GM12873 (cell line): ENCODE data around the gene SLC25A51.

Experiments used
- TF ChIP-seq, protein P1 (sequence below): IDR thresholded peaks from 2 replicates; pipeline ENCODE4 v1.5.1; 2012; ENCODE audit warnings: low read depth, mild to moderate bottlenecking, moderate library complexity, low read length, control low read depth; ENCODE audit not compliant: insufficient read depth; ENCODE audit errors: missing control alignments

SLC25A51 gene

DNA sequence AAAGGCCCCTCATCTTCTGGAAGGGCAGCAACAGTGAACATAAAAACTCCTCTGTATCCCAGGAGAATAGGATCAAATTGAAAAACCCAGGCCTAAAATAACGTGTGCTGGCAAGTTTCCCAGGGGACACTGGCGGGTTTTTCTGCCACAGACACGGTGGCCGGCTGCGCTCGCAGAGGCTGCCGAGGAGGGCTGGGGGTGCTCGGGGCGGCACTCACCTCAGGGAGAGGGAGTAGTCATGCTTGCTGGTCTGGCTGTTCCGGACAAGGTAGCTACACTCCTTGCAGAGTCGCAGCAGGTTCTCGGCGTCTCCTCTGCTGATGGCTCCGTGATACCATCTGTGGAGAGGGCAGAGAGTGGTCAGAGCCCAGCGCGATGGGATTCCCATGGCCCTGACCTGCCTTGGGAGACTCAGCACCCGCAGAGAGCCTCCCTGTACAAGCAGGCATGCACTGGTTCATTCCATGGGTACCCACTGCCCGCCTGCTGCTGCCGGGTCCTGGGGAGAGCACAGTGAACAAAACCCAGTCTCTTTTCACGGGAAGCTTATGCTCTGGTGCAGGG is 44.6 kb upstream of the SLC25A51 start:
- TF ChIP-seq, protein P1, sequence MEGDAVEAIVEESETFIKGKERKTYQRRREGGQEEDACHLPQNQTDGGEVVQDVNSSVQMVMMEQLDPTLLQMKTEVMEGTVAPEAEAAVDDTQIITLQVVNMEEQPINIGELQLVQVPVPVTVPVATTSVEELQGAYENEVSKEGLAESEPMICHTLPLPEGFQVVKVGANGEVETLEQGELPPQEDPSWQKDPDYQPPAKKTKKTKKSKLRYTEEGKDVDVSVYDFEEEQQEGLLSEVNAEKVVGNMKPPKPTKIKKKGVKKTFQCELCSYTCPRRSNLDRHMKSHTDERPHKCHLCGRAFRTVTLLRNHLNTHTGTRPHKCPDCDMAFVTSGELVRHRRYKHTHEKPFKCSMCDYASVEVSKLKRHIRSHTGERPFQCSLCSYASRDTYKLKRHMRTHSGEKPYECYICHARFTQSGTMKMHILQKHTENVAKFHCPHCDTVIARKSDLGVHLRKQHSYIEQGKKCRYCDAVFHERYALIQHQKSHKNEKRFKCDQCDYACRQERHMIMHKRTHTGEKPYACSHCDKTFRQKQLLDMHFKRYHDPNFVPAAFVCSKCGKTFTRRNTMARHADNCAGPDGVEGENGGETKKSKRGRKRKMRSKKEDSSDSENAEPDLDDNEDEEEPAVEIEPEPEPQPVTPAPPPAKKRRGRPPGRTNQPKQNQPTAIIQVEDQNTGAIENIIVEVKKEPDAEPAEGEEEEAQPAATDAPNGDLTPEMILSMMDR = no peak

DNA sequence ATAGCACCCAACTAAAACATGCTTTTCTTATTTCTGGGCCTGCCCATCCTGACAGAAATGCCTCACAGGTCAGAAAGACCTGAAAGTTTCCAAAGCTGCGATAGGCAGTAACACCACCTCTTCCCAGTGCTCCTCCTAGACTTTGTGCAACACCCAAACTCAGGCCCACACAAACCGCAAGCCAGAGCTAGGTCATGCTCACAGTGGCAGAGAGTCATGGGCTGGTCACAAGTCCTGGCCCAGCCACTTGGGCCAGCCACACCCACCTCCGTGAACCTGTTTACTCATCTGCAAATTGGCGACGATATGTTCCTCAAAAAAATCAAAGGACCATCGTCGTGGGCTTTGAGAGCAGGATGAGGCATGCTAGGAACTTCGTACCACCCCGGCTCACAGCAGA is 44.0 kb upstream of the SLC25A51 start:
- TF ChIP-seq, protein P1 = no peak

DNA sequence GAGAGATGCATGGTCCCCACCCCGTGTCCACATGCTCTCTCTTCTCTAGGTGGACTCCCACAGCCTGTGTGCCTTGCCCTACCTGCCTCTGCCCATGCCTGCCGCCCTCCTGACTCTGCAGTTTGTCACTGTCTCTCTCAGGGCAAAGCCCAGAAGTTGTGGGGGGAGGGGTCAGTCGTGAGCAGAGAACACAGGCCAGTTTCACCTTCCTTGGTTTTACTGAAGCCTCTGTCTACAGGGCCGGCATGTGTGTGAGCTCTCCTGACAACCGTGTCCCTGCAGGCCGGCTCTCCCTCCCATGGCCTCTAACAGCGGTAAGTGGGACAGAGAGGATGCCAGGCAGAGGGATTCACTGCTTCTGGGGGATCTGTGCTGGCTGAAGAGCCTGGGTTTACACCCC is 43.5 kb upstream of the SLC25A51 start:
- TF ChIP-seq, protein P1 = no peak

DNA sequence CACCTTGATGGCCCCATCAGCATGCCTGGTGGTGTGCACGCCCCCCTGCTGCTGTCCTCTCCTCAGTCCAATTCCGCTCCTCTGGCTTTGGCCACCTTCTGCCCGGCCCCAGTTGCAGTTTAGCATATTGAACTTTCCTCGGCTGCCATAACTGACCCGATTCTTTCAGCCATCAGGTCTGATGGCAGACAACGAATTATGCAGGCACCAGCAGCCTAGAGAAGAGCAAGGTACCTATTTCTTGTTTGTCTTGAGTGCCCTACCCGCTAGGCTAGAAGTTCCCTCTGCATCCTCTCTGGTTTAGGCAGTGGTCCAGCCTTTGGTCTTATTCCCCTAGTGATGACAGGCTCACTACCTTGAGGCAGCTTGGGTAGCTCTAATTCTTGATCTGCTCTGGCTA is 43.0 kb upstream of the SLC25A51 start:
- TF ChIP-seq, protein P1 = no peak

DNA sequence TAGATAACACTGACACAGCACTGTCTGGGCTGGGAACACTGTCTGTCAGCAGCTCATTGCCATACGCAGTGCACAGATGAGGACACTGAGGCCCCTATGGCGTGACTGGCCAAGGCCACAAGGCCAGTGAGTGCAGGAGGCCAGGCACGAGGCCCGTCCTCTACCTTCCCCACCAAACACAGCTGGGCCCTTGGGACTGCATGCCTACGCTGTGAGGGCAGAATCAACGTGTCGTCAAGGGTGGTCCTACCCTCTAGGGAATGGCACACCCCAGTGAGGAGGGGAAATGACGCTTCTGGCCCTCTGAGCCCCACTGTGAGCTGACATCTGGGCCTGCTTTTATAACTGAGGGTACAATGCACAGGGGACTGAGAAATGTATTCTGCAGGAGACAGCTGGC is 42.1 kb upstream of the SLC25A51 start:
- TF ChIP-seq, protein P1 = no peak

DNA sequence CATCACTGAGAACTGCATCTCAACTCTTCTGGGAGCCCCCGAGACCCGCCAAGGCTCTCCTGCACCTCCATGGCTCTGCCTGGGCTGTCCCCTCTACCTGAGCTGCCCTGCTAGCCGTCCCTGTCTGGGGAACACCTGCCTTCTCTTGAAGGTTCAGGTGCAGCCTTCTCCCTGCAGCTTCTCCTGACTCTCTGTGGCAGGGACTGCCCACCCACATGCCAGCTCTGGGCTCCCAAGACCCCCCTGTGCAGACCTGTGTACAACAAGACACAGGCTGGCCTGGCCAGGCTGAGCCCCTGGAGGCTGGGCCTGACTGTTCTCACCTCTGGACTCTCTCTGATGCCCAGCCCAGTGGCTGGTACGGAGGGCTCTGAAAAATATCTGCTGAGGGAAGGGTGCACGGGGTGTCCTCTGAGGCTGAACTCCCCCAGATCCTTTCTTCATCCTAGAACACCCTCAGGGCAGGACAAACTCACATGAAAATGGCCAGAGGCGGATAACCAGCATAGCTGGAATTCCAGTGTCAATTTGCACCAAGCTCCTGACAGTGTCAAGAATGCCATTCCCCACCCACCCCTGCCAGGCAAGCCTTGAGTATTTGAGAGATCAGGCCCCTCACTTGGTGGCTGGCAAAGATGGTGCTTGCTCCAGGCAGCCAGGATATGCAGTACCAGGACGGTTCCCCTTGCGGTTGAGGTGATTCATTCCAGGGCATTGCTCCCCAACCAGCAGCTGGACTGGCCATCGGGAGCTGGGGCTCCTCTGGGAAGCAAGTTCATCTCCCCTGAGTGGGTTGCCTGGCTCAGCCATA is 40.9 kb upstream of the SLC25A51 start:
- TF ChIP-seq, protein P1 = no peak

DNA sequence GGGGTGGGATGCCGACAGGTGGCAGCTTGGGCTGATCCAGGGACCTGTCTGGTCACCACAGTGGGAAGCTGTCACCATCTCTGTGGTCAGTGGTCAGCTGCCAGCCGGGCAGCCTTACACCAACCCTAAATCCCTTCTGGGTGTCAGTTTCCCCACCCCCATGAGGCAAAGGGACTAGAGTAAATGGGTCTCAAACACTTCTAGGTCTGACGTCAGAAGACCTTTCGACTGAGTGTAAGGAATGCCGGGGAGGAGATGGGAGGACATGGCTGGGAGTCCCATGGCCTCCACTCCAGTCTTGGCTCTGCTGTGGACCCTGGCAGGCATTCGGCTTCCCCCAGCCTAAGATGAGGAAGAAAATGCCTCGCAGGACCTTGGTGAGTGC is 40.3 kb upstream of the SLC25A51 start:
- TF ChIP-seq, protein P1 = no peak
